NB4 (cell line): ENCODE data around the gene VAPB.

Experiments used
- DNase-seq: peaks from one replicate; pipeline ENCODE4 v3.0.0; 2010; ENCODE audit warnings: low read depth
- H3K4me3 ChIP-seq: one replicate; pipeline ENCODE4 v1.5.1; 2011; ENCODE audit warnings: mild to moderate bottlenecking, low read depth, low read length, moderate library complexity
- CTCF ChIP-seq: IDR thresholded peaks from one replicate; pipeline ENCODE4 v1.5.1; 2012; ENCODE audit warnings: low read depth, low read length
- MAX ChIP-seq: IDR thresholded peaks from 2 replicates; pipeline ENCODE4 v1.6.1; 2011; ENCODE audit warnings: low read depth, low read length
- MYC ChIP-seq: IDR thresholded peaks from 2 replicates; pipeline ENCODE4 v1.6.1; 2011; ENCODE audit warnings: low read depth, low read length
- POLR2A ChIP-seq: IDR thresholded peaks from 2 replicates; pipeline ENCODE4 v1.6.1; 2011; ENCODE audit warnings: mild to moderate bottlenecking; ENCODE audit not compliant: insufficient read length; ENCODE audit errors: extremely low read depth

Gene VAPB

GRCh38 chr20:58349570-58349969, 39.5 kb upstream of the VAPB start:
- no peak for DNase-seq
- TF ChIP-seq MAX, result no peak
- no peak for TF ChIP-seq MYC
- TF ChIP-seq POLR2A, result no peak
- TF ChIP-seq CTCF, result no peak

GRCh38 chr20:58352468-58352867, 36.6 kb upstream of the VAPB start:
- TF ChIP-seq MYC (no peak), MAX (no peak), CTCF (no peak), POLR2A (no peak)
- H3K4me3 ChIP-seq, result no peak overlapping the region
- DNase-seq, result no peak

More at GRCh38 chr20:58349570-58349969, 39.5 kb upstream of the VAPB start:
- H3K4me3 ChIP-seq, result no peak overlapping the region

GRCh38 chr20:58359441-58359840, 29.6 kb upstream of the VAPB start:
- TF ChIP-seq CTCF, result no peak
- no peak for TF ChIP-seq MAX
- no peak for TF ChIP-seq POLR2A
- TF ChIP-seq MYC, result no peak
- no peak overlapping the region for H3K4me3 ChIP-seq
- DNase-seq, result no peak

GRCh38 chr20:58360936-58361335, 28.1 kb upstream of the VAPB start:
- H3K4me3 ChIP-seq, result no peak overlapping the region
- TF ChIP-seq MYC (no peak), CTCF (no peak), POLR2A (no peak), MAX (no peak)
- DNase-seq, result no peak

GRCh38 chr20:58361481-58362205, 27.4 kb upstream of the VAPB start:
- DNase-seq, result no peak

More at GRCh38 chr20:58361481-58362205, 27.4 kb upstream of the VAPB start:
- TF ChIP-seq MYC (no peak), CTCF (no peak), MAX (no peak), POLR2A (no peak)
- no peak overlapping the region for H3K4me3 ChIP-seq
